ENCODE results near the gene DPP6. TPM values are rescaled to one million over a fixed set of nuclear protein-coding genes. Genes with fewer than 3 reads are reported as not detected.

The DPP6 gene
- total RNA-seq, 1 donor from 2014 or later: not detected

DNA sequence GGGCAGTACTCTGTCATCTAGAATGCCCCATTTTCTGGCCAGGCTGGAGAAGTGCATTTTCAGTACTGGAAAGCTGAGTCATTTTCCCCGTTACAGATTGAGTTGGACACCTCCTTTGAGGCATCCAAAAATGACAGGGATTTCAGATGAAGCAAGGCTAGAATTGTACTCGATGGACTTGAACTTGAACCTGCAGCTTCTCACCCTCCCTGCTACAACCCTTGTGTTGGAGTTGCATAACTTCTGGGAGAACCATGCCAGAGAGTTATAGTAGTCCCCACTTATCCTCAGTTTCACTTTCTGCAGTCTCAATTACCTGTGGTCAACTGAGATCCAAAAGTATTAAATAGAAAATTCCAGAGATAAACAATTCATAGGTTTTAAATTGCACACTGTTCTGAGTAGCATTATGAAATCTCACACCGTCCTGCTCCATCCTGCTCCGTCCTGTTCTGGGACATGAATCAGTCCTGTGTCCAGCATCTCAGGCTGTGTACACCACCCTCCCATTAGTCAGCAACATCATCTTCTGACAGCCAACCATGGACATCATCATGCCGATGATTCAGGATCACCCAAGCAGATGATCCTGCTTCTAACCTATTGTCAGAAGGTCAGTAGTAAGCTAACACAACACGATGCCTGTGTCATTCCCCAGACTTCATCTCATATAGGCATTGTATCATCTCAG lies 363.7 kb downstream of the DPP6 start:
- TF ChIP-seq, protein P1, sequence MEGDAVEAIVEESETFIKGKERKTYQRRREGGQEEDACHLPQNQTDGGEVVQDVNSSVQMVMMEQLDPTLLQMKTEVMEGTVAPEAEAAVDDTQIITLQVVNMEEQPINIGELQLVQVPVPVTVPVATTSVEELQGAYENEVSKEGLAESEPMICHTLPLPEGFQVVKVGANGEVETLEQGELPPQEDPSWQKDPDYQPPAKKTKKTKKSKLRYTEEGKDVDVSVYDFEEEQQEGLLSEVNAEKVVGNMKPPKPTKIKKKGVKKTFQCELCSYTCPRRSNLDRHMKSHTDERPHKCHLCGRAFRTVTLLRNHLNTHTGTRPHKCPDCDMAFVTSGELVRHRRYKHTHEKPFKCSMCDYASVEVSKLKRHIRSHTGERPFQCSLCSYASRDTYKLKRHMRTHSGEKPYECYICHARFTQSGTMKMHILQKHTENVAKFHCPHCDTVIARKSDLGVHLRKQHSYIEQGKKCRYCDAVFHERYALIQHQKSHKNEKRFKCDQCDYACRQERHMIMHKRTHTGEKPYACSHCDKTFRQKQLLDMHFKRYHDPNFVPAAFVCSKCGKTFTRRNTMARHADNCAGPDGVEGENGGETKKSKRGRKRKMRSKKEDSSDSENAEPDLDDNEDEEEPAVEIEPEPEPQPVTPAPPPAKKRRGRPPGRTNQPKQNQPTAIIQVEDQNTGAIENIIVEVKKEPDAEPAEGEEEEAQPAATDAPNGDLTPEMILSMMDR (IDR thresholded peaks at IDR 0.05; ENCODE audit: partially characterized antibody, unreplicated experiment): no peak
- Mint-ChIP-seq H3K9me3 (ENCODE audit: unreplicated experiment) (peaks cover 12% of the 10 kb centered on the region), H3K36me3 (ENCODE audit: unreplicated experiment) (no peaks in the 10 kb centered on the region), H3K27ac (ENCODE audit: unreplicated experiment) (no peak overlapping the region), H3K4me3 (ENCODE audit: unreplicated experiment) (no peak overlapping the region), H3K27me3 (ENCODE audit: unreplicated experiment) (no peaks in the 10 kb centered on the region), H3K4me1 (ENCODE audit: low read depth, unreplicated experiment) (no peaks in the 10 kb centered on the region)
- DNase-seq: no peak

DNA sequence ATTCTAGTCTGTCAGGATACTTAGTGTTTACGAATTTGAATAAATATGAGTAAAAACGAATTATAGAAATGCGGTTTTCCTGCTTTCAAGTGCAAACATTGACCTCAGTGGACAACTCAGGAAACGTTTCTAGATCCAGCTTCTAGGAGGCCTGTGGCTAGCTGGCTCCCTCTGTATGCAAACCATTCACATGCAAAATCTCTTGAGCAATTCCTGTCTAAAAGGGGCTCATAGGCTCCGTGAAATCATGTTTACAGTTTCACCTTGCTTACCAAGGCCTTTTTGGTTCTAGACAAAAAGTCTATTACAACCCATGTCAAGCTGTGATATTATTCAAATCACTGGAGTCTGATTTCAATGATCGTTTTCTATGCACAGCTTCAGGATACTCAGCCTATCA lies 364.5 kb downstream of the DPP6 start:
- TF ChIP-seq, protein P1 (IDR thresholded peaks at IDR 0.05; ENCODE audit: partially characterized antibody, unreplicated experiment): no peak

DNA sequence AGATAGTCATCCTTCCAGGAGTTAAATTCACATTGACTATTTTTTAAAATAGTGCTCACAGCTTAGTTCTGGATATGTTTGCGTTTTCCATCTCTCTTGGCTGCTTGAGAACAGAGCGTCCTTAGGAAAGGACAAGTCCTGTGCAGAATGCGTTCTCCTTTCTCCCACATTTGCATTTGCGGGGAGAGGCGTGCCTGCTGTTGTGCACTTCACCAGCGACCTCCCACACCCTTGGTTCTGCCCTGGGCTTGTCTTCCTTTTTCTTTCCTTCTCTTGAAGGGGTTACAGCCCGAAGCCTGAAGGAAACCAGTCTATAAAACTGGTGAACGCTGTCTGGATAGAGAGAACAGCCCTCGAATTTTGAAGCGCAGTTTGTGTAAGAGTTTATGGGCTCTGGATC lies 367.1 kb downstream of the DPP6 start:
- TF ChIP-seq, protein P1 (IDR thresholded peaks at IDR 0.05; ENCODE audit: partially characterized antibody, unreplicated experiment): no peak
- Mint-ChIP-seq H3K36me3 (ENCODE audit: unreplicated experiment) (no peaks in the 10 kb centered on the region), H3K27me3 (ENCODE audit: unreplicated experiment) (no peaks in the 10 kb centered on the region)

More for the DNA sequence above, 364.5 kb downstream of the DPP6 start:
- Mint-ChIP-seq H3K27me3 (ENCODE audit: unreplicated experiment) (no peaks in the 10 kb centered on the region), H3K36me3 (ENCODE audit: unreplicated experiment) (no peaks in the 10 kb centered on the region), H3K27ac (ENCODE audit: unreplicated experiment) (no peak overlapping the region), H3K4me3 (ENCODE audit: unreplicated experiment) (no peak overlapping the region), H3K4me1 (ENCODE audit: low read depth, unreplicated experiment) (no peaks in the 10 kb centered on the region), H3K9me3 (ENCODE audit: unreplicated experiment) (peaks cover 12% of the 10 kb centered on the region)
- DNase-seq: no peak

DNA sequence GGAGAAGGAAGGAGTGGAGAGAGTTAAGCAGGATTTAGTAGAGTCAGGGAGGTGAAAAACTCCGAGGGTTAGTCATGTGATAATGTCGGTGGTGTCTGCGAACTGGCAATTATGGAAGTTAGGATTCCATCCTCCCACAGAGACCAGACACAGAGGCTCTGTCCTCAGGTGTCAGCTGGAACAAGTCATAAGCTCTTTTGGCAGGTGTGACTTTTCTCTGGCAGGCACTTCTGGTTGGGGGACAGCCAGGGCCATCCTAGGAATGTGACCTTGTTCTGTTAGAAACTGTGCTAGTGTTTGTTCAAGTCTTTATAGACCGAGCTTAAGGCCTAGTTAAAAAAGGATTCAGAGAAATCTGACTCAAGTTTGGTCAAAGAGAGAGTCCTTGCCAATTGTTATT lies 371.0 kb downstream of the DPP6 start:
- H3K9me3 Mint-ChIP-seq (ENCODE audit: unreplicated experiment): peaks cover 9% of the 10 kb centered on the region
- no peak overlapping the region for H3K4me3 Mint-ChIP-seq (ENCODE audit: unreplicated experiment)
- no peaks in the 10 kb centered on the region for H3K36me3 Mint-ChIP-seq (ENCODE audit: unreplicated experiment)
- H3K4me1 Mint-ChIP-seq (ENCODE audit: low read depth, unreplicated experiment): no peaks in the 10 kb centered on the region
- TF ChIP-seq, protein P1 (IDR thresholded peaks at IDR 0.05; ENCODE audit: partially characterized antibody, unreplicated experiment): no peak
- H3K27ac Mint-ChIP-seq (ENCODE audit: unreplicated experiment): no peak overlapping the region
- DNase-seq: no peak
- H3K27me3 Mint-ChIP-seq (ENCODE audit: unreplicated experiment): no peaks in the 10 kb centered on the region

More for the DNA sequence above, 367.1 kb downstream of the DPP6 start:
- H3K4me3 Mint-ChIP-seq (ENCODE audit: unreplicated experiment): no peak overlapping the region
- H3K27ac Mint-ChIP-seq (ENCODE audit: unreplicated experiment): no peak overlapping the region
- H3K9me3 Mint-ChIP-seq (ENCODE audit: unreplicated experiment): peaks cover 17% of the 10 kb centered on the region
- DNase-seq: no peak
- no peaks in the 10 kb centered on the region for H3K4me1 Mint-ChIP-seq (ENCODE audit: low read depth, unreplicated experiment)

DNA sequence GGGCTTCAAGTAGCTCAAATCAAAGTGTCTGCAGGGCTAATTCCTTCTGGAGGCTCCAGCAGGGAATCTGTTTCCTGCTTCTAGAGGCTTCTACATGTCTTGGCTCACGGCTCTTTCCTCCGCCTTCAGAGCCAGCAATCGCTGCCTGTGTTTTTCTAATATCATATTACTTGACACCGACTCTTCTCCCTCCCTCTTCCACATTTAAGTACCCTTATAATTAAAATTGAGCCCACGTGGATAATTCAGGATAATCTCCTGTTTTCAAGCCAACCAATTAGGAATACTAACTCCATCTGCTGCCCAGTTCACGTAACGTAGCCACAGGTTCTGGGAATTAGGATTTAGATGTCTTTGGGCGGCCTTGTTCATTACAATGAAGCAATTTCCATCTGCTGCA lies 372.2 kb downstream of the DPP6 start:
- Mint-ChIP-seq H3K36me3 (ENCODE audit: unreplicated experiment) (no peaks in the 10 kb centered on the region), H3K4me3 (ENCODE audit: unreplicated experiment) (no peak overlapping the region), H3K27ac (ENCODE audit: unreplicated experiment) (no peak overlapping the region), H3K27me3 (ENCODE audit: unreplicated experiment) (no peaks in the 10 kb centered on the region), H3K9me3 (ENCODE audit: unreplicated experiment) (peaks cover 11% of the 10 kb centered on the region), H3K4me1 (ENCODE audit: low read depth, unreplicated experiment) (no peaks in the 10 kb centered on the region)
- TF ChIP-seq, protein P1 (IDR thresholded peaks at IDR 0.05; ENCODE audit: partially characterized antibody, unreplicated experiment): no peak
- DNase-seq: no peak

All from glutamatergic neuron (in vitro differentiated cells).